Gastroesophageal sphincter (tissue), 4 donors: ENCODE measurements around the gene SERPINB5. TPM values are rescaled to one million over a fixed set of nuclear protein-coding genes. Genes with fewer than 3 reads are reported as not detected.

Experiments
- ATAC-seq: fragments of 150-250 bp; one replicate; pipeline ENCODE4 v1.9.1; 2016; ENCODE audit warnings: mild to moderate bottlenecking, moderate library complexity
- H3K27ac ChIP-seq, 4 donors: fragments of 200-600 bp; sonication (generic) in 3 of 4; 1 replicate in 3 of 4; 2 replicates in 1 of 4; pipeline ENCODE4 v1.5.1; 2016 to 2019
- H3K27me3 ChIP-seq: fragments of 200-600 bp; sonication (generic); one replicate; pipeline ENCODE4 v1.5.1; 2019
- H3K36me3 ChIP-seq, 2 donors: fragments of 200-600 bp; sonication (generic); one replicate each; pipeline ENCODE4 v1.5.1; 2019; ENCODE audit warnings: control low read depth in 1 of 2
- H3K4me1 ChIP-seq, 3 donors: fragments of 200-600 bp; sonication (generic); 1 replicate in 2 of 3; 2 replicates in 1 of 3; pipeline ENCODE4 v1.5.1; 2016 to 2019; ENCODE audit warnings: control low read depth in 2 of 3
- H3K4me3 ChIP-seq, 2 donors: fragments of 200-600 bp; sonication (generic); one replicate each; pipeline ENCODE4 v1.5.1; 2019; ENCODE audit warnings: mild to moderate bottlenecking in 1 of 2, moderate library complexity in 1 of 2
- H3K9me3 ChIP-seq, 3 donors: fragments of 200-600 bp; sonication (generic); one replicate each; pipeline ENCODE4 v1.5.1; 2017 to 2019; ENCODE audit warnings: control low read depth in 2 of 3
- EP300 ChIP-seq: sonication (generic); formaldehyde crosslinking; IDR thresholded peaks from one replicate; pipeline ENCODE4 v1.6.1; 2017; ENCODE audit warnings: antibody characterized with exemption, mild to moderate bottlenecking
- POLR2A ChIP-seq, 2 donors: fragments of 450-650 bp; IDR thresholded peaks; one replicate each; pipeline ENCODE4 v1.6.1; 2017; ENCODE audit warnings: antibody characterized with exemption in 2 of 2, mild to moderate bottlenecking in 2 of 2, moderate library complexity in 1 of 2
- POLR2AphosphoS5 ChIP-seq: sonication (generic); formaldehyde crosslinking; IDR thresholded peaks from one replicate; pipeline ENCODE4 v1.6.1; 2017; ENCODE audit warnings: antibody characterized with exemption
- WGBS, 2 donors: methylation state at CpG; one replicate each; pipeline ENCODE4 v1.1.5; 2018; ENCODE audit warnings: low coverage in 1 of 2; 5-methylcytosine and 5-hydroxymethylcytosine counted together
- total RNA-seq, 4 donors: library from RNA; depleted of rRNA; stranded (reverse); fragments of >200 nt; gene quantifications; one replicate each; pipeline ENCODE4 v1.1.0, GENCODE V29; 2016
- TF ChIP-seq, protein P1 (sequence below), 4 experiments: fragments of 200-600 bp in 2 of 4; fragments of 450-650 bp in 2 of 4; sonication (generic) in 1 of 4; IDR thresholded peaks; one replicate each; pipeline ENCODE4 v1.5.1; 2017 to 2019; ENCODE audit warnings: antibody characterized with exemption in 4 of 4, mild to moderate bottlenecking in 2 of 4, moderate library complexity in 2 of 4

SERPINB5 gene
- total RNA-seq, 4 donors from 2014 or later = 0.13 to 11.5 (median 1.1) TPM; not detected in 1

DNA sequence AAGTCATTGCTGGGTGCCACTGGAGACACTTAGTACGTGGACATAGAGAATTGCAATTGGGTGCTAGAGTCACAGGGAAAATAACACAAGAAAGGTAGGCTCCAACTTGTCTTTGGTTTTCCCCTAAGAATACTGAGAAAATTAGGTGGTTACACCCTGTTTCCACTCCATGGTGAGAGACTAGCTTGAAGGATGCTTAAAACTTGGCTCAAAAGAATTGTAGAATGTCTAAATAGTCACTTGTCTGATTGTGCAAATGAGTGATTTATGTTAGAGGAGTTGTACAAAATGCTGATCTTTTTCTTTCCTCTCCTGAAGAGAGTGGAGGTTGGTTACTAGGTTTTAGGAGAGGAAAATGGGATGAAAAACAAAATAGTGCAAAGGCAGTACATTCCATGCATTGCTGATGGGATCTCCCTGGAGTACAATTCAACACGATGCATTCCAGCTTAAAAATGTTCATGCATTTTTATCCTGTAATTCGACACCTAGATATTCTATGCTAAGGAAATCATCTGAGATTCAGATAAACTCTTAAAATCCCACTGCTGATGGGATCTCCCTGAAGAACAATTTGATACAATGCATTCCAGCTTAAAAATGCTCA, 63.2 kb downstream of the SERPINB5 start:
- H3K9me3 ChIP-seq = no peaks in the 10 kb centered on the region
- H3K27me3 ChIP-seq = peaks cover 4% of the 10 kb centered on the region
- WGBS, 2 donors = 32 to 40% methylated on average over 3 of the region's 3 CpGs
- no peak overlapping the region for H3K4me3 ChIP-seq
- TF ChIP-seq, protein P1, sequence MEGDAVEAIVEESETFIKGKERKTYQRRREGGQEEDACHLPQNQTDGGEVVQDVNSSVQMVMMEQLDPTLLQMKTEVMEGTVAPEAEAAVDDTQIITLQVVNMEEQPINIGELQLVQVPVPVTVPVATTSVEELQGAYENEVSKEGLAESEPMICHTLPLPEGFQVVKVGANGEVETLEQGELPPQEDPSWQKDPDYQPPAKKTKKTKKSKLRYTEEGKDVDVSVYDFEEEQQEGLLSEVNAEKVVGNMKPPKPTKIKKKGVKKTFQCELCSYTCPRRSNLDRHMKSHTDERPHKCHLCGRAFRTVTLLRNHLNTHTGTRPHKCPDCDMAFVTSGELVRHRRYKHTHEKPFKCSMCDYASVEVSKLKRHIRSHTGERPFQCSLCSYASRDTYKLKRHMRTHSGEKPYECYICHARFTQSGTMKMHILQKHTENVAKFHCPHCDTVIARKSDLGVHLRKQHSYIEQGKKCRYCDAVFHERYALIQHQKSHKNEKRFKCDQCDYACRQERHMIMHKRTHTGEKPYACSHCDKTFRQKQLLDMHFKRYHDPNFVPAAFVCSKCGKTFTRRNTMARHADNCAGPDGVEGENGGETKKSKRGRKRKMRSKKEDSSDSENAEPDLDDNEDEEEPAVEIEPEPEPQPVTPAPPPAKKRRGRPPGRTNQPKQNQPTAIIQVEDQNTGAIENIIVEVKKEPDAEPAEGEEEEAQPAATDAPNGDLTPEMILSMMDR (IDR thresholded peaks at IDR 0.05) = no peak
- TF ChIP-seq POLR2A (IDR thresholded peaks at IDR 0.05) = no peak
- no peak for TF ChIP-seq EP300
- TF ChIP-seq POLR2AphosphoS5 = no peak
- H3K27ac ChIP-seq = no peak overlapping the region
- no peak for ATAC-seq
- H3K4me1 ChIP-seq = no peaks in the 10 kb centered on the region
- no peaks in the 10 kb centered on the region for H3K36me3 ChIP-seq

DNA sequence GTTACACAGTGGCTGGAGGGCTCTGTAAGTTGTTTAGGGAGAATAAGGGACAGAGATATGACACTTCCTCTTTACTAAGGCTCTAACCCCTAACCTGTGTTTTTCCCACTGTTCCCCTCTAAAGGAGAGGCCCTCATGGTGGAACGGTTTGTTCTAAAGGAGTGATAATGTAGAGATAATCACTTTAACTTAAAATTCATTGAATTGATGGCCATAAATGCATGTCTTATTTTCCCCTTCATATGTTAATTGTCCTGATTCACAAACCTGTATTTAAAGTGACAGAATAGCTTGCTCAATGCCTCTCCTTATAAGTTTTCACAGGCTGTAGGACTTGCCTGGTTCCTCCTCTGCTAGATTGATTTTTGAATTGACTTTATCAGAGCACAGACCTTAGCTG, 65.3 kb downstream of the SERPINB5 start, which contains the start of gene SERPINB12:
TSS of gene SERPINB12 (plus strand) at position 301 of the 400 bp plus-strand sequence. CDS start 13,791 bp downstream, outside the sequence.
- no peak within 1 kb of the TSS for H3K27ac ChIP-seq
- WGBS, 2 donors = 67 to 69% methylated on average over 1 of the region's 1 CpG
- ATAC-seq = no peak
- H3K36me3 ChIP-seq = no peaks in the 10 kb centered on the region
- H3K4me1 ChIP-seq = no peaks in the 10 kb centered on the region
- peaks cover 4% of the 10 kb centered on the region for H3K27me3 ChIP-seq
- H3K4me3 ChIP-seq = no peak within 1 kb of the TSS
- no peak for TF ChIP-seq EP300
- TF ChIP-seq POLR2AphosphoS5 = no peak
- TF ChIP-seq POLR2A (IDR thresholded peaks at IDR 0.05) = no peak
- TF ChIP-seq, protein P1 (IDR thresholded peaks at IDR 0.05) = no peak
- no peaks in the 10 kb centered on the region for H3K9me3 ChIP-seq

DNA sequence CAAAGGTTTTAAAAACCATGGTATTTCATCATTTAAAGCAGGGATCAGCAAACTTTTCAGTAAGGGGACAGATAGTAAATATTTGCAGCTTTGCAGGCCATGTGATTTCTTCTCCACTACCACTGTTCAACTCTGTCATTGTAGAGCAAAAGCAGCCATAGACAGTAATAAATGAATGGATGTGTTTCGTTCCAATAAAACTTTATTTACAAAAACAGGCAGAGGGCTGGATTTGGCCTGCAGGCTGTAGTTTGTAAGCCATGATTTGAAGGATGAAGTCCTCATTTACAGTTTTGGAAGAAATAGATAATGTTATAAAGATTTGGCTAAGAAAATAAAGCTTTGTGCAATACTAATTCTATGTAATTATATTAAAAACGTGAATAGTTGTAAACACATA, 67.3 kb downstream of the SERPINB5 start:
- H3K36me3 ChIP-seq = no peaks in the 10 kb centered on the region
- no peaks in the 10 kb centered on the region for H3K4me1 ChIP-seq
- TF ChIP-seq, protein P1 (IDR thresholded peaks at IDR 0.05) = no peak
- TF ChIP-seq POLR2AphosphoS5 (no peak), POLR2A (IDR thresholded peaks at IDR 0.05) (no peak), EP300 (no peak)
- H3K27me3 ChIP-seq = peaks cover 4% of the 10 kb centered on the region
- H3K4me3 ChIP-seq = no peak overlapping the region
- ATAC-seq = no peak
- no peak overlapping the region for H3K27ac ChIP-seq
- WGBS, 2 donors = 66 to 85% methylated on average over 2 of the region's 2 CpGs
- H3K9me3 ChIP-seq = no peaks in the 10 kb centered on the region

DNA sequence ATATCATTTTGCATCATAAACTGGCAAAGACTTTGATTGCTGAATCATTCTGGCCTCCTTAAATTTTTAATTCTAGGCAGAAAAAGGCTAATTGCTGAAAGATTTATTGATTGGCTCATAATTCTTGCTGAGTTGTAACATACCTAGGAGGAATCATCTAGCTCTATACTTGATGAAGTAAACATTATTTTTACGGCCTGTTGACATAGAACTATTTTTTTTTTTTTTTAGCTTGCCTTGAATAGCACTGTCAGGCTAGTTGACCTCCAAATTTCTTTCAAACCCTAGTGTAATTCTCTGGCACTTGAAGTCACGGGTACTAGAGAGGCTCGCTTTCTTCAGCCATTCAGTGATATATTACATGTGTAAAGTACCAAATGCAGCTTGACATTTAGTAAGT, 68.2 kb downstream of the SERPINB5 start:
- no peaks in the 10 kb centered on the region for H3K36me3 ChIP-seq
- ATAC-seq = no peak
- WGBS, 2 donors = 64 to 74% methylated on average over 3 of the region's 3 CpGs
- H3K27me3 ChIP-seq = no peaks in the 10 kb centered on the region
- no peaks in the 10 kb centered on the region for H3K9me3 ChIP-seq
- no peaks in the 10 kb centered on the region for H3K4me1 ChIP-seq
- TF ChIP-seq, protein P1 (IDR thresholded peaks at IDR 0.05) = no peak
- no peak for TF ChIP-seq POLR2AphosphoS5
- no peak for TF ChIP-seq POLR2A (IDR thresholded peaks at IDR 0.05)
- no peak for TF ChIP-seq EP300
- H3K4me3 ChIP-seq = no peak overlapping the region
- H3K27ac ChIP-seq = no peak overlapping the region

DNA sequence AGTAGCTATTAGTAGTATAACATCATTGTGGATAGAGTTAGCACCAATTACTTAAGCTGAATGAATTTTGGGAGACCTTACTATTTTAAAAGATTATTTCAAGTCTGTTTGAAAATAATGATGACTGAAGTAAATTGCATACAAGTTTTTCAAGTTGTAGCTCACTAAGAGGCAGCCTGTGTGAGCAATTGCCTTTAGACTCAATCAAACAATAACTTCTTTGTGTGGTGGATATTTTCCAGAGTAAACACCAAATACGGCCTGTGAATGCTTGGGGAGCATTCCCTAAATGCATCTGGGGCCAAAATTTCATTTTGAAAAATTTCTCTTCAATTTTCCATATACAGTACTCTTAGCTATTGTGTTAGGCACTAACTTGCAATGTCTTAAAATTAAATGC, 73.3 kb downstream of the SERPINB5 start:
- Histone ChIP-seq H3K27me3 (no peaks in the 10 kb centered on the region), H3K36me3 (no peaks in the 10 kb centered on the region), H3K27ac (no peak overlapping the region), H3K4me3 (no peak overlapping the region), H3K9me3 (no peaks in the 10 kb centered on the region), H3K4me1 (peaks cover 0 to 4% (median 4%) of the 10 kb centered on the region in 3 donors)
- 10 to 76% methylated on average over 1 of the region's 1 CpG for WGBS, 2 donors
- ATAC-seq = no peak
- no peak for TF ChIP-seq POLR2AphosphoS5
- TF ChIP-seq, protein P1 (IDR thresholded peaks at IDR 0.05) = no peak
- no peak for TF ChIP-seq EP300
- TF ChIP-seq POLR2A (IDR thresholded peaks at IDR 0.05) = no peak
